Measurements from ENCODE around the gene BNC2. TPM values are rescaled to one million over a fixed set of nuclear protein-coding genes. Genes with fewer than 3 reads are reported as not detected.

BNC2 gene
- polyA plus RNA-seq, 4 donors: 6.6 to 11.3 (median 7.9) TPM

DNA sequence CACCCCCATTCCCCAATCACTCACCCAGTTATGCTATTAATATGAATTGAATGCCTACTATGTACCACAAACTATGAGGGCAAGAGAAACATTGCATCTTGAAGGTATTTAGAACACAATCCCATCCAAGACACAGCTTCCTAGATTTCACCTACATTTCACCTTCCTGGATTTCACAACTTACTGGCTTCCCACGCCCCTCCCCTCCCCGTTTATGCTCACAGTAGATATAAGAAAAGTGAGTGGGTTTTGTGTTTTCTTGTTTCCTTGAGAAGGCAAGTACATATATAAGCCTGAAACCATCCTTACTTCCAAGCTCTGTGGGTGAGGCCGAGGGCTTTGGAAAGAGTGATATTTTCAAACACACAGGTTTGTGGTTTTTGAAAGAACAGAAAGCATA lies 465.0 kb downstream of the BNC2 start:
- no peak for DNase-seq (ENCODE audit: low read depth in 4 of 4, low spot score in 2 of 4)

DNA sequence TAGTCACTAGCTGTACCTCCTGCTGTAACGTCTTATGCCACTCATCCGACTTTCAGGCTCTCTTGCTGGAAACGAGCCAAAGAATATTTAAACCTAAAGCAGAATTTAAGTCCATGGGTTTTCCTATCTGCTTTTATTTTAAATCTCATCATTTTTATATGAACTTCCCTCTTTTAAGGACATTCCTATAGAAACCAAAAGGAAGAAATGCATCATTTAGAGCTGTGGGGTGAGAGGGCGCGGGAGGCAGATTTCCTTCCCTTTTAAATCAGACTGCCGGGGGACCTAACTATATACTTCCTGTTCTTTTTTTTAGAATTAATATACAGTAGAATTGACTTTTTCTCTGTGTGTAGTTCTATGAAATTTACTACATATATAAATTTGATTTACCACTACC lies 468.8 kb downstream of the BNC2 start:
- no peak for DNase-seq (ENCODE audit: low read depth in 4 of 4, low spot score in 2 of 4)

DNA sequence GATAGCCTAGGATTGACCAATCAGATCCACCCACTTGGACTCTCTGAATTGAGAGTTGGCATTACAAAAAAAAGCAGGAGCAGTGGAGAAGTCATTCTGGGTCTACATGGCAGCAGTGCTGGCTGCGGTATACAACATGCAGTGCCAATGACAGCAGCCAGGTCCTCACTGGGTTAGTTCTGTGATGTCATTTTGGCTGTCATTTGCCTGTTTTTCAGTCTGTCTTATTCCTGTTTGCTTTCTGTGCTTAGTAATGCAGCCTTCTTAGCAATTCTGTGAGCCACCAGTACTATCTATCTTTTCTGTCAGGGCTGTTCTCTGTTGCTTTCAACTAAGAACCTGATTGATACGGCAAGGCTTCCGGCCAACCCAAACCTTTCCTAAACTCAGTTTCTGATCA lies 471.8 kb downstream of the BNC2 start:
- DNase-seq (ENCODE audit: low read depth in 4 of 4, low spot score in 2 of 4): no peak

DNA sequence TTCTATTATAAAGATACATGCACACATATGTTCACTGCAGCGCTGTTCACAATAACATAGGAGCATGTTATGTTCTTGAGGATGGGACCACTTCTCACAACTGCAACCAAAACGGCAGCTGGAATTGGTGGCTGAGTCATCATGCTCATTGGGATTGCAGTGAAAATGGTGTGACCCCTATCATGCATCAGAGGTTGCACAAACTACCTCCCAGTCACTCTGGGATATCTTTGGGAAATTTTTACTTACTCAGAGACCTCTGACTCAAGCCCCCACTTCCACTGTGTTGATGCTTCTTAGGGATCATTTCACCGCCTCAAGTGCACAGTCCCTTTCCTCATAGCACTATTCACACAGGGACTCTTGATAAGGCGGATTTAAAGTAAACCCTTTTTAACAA lies 474.1 kb downstream of the BNC2 start:
- DNase-seq (ENCODE audit: low read depth in 4 of 4, low spot score in 2 of 4): no peak

DNA sequence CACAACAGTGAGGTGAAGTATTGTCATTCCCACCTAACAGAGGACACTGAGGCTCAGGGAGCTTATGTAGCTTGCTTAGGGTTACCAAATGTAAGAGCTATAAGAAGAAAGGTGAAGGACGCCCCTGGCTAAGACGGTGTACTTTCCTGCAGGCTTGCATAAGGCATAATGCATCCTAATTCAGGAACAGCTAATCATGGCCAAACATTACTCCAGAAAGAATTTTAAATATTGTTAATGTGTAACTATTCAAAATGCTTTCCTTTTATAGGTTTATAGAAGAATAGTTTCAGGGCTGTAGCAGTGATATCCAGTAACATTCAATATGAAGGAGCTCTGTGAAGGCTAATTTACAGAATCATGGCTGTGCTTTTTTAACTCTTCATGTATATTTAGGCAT lies 479.1 kb downstream of the BNC2 start:
- no peak for DNase-seq (ENCODE audit: low read depth in 4 of 4, low spot score in 2 of 4)

DNA sequence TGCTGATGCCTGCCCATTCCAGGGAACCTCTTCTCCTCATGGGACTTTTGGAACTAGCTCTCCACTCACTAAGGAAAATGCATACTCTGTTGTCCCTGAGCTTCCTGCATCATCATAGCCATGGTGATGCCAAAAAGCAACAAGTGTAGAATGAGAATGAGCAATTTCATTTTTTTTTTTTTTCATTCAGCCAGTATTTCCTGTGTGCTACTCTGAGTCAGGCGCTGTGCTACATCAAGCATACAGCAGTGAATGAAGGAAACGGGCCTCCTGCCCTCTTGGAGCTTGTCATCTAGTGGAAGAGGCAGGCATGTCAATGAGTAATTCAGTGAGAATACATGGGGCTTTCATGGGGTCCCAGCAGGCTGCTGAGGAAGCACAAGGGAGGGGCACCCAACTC lies 483.1 kb downstream of the BNC2 start:
- no peak for DNase-seq (ENCODE audit: low read depth in 4 of 4, low spot score in 2 of 4)

DNA sequence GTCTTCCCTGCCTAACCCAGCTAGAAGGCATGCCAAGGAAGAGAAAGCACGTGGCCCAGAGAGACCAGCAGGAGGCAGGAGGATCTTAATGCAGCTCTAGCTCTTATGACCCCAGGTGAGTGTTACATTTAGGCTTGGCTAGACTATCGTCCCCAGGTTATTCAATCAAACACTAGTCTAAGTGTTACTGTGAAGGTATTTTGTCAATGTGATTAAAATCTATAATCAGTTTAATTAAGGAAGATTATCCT lies 483.7 kb downstream of the BNC2 start:
- DNase-seq (ENCODE audit: low read depth in 4 of 4, low spot score in 2 of 4): no peak

DNA sequence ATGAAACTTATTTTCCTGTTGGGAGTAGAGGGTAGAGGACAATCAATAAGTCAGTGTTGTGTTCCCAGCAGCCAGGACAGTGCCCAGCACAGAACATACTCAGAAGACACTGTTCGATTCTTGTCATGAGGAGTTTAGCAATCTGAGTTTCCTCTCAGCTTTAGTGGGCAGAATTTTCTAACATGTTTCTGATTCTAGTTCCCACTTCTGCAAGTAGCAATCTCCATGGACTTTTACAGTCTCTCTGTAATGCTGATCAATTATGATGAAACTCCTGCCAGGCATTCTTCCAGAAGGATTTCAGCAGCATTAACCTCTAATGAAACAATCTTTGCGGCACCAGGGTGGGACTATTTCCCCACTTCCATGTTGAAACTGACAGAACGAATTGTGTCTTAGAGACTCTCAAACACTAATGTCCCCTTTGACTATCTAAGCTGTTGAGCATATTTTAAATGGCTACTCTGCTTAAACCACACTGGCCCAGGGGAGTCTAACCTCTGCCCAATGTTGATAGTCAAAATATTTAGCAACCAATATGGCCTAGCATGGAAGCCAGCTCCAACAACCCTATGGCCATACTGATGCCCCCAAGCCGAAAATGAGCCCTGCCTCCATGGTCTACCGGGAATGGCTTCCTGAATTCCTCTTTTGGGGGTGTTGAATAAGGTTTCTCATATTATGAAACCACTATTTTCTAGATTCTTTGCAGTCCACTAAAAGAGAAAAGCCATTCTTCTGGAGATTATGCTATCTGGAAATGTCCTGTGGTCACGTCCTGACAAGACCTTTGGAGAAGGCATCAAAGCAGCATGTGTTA lies 484.3 kb downstream of the BNC2 start:
- no peak for DNase-seq (ENCODE audit: low read depth in 4 of 4, low spot score in 2 of 4)

DNA sequence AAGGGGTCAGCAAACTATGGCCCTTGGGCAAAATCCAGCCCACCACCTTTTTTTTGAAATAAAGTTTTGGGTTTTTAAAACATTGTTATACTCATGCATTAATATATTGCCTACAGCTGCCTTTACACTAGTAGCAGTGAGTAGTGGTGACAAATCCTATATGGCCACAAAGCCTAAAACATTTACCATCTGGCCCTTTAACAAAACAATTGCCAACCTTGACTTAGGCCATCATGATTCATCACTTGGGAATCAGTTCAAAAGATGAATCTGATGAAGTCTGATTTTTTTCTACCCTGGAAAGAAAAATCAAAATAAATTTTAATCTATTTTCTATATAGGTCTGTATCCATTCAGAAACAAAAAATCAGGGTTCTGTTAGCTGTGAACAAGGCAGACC lies 484.9 kb downstream of the BNC2 start:
- DNase-seq (ENCODE audit: low read depth in 4 of 4, low spot score in 2 of 4): no peak

DNA sequence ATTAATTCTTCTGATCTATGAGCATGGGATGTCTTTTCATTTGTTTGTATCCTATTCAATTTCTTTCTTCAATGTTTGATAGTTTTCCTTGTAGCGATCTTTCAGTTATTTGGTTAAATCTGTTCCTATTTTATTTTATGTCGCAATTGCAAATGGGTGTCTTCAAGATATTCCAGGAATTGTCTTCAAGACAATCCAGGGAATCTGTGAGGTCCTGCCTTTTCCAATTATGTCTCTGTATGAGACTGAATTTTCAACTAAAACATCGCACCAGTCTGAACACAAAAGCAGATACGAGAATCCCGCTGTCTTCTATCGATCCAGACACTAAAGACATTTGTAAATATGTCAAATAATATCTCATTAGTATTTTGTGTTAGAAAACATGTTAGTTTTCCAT lies 485.5 kb downstream of the BNC2 start:
- DNase-seq (ENCODE audit: low read depth in 4 of 4, low spot score in 2 of 4): no peak

DNA sequence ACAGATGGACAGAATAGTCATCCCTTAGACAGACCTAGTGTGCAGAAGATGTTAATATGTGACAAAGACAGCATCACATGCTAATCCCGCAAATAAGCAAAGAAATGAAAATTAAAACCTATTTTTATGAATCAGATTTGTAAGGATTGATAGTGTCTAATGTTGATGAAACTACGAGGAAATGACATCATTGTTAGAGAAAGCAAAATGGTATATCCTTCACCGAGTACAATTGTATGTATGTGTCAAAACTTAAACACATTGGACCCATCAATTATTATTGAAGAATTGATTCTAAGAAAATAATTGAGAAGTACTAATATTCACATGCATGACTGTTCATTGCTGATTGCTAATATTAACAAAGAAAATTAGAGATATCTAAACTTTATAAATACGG lies 493.2 kb downstream of the BNC2 start:
- DNase-seq (ENCODE audit: low read depth in 4 of 4, low spot score in 2 of 4): no peak

DNA sequence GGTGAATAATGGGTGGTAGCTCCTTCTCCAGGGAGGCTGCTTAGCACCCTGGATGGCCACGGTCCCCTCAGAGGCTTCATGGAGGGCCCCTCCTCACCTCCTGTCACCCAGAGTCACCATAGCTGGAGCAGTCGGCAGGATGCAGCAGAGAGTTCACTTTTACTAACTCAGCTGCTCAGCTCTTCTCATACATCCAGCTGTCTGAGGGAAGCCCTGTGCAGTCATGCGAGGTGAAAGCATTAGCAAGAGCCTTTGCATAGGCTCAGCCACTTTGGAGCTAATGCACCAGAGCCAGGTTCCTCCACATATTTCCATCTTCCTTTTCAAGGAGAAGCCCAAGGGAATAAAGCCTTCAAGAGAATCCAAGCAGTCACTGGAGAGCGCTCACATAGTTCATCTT lies 499.2 kb downstream of the BNC2 start:
- peak in 1 of 4 donors; percentile 21 for DNase-seq (ENCODE audit: low read depth in 4 of 4, low spot score in 2 of 4)

DNA sequence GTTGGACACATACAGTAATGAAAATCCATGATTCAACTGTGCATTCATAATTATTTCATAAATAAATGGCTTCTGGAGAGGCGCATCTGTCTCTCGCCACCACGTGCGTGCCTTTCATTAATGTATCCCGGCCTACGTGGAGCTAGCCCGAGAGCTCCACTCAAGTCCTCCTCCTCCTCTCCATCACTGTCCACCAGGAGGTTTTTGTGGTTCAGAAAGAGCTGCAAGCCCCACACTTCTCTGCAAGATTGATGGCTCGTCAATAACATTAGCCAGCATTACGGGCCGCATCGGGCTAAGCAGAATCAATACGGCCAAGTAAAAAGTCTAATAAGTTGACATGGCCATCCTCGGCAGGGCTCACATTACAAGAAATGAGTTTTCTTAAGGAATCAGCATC lies 499.8 kb downstream of the BNC2 start:
- DNase-seq (ENCODE audit: low read depth in 4 of 4, low spot score in 2 of 4): no peak

DNA sequence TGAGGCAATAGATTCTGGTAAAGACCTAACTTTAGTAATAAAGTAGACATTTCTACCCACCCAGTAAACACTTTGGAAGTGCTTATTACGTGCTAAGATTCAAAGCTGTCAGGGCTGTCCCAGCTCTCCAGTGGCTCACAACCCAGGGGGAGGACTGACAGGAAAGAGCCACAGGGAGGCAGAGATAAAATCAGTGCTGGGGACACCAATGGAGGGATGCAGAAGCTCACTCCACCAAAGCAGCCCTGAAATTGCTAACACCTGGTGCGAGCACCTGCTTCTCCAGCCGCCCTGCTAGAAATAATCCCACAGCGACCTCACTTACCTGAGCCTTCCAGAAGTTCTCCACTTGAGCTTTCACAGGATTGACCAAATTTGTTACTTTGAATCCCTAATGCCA lies 501.0 kb downstream of the BNC2 start:
- no peak for DNase-seq (ENCODE audit: low read depth in 4 of 4, low spot score in 2 of 4)

DNA sequence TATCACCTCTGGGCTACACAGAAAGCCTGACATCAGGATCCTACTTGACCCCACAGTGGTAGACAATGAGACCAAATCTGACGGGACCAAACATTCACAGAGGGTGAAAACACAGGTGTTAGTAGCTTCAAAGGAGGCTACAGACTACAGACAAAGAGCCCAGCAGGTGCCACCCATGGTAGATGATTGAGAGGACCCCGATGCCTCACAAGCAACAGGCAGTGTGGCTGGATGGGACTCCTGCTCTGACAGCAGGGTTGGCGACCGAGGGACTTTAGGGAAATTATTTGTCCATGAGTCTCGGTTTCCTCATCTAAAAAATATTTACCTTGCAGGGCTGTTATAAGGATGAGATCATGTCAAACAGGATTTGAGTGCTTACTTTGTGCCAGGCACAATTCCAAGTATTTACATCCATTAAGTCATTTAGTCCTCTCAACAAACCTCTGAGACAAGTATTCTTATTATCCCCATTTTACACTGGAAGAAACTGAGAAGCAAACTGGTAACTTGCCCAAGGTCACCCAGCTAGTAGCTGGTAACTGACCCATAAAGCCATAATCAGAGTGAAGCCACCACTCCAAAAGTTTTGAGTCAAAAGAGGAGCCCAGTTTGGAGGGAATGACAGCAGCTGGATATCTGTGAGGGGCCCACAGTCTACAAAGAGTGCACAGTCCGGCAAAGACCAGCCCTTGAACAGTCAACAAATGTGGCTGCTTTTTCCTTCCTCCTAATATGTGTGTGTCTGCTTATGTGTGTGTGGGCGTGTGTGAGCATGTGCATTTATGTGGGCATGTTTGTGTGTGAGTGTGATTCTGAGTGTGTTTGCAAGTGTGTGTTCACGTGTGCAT lies 502.0 kb downstream of the BNC2 start:
- no peak for DNase-seq (ENCODE audit: low read depth in 4 of 4, low spot score in 2 of 4)

DNA sequence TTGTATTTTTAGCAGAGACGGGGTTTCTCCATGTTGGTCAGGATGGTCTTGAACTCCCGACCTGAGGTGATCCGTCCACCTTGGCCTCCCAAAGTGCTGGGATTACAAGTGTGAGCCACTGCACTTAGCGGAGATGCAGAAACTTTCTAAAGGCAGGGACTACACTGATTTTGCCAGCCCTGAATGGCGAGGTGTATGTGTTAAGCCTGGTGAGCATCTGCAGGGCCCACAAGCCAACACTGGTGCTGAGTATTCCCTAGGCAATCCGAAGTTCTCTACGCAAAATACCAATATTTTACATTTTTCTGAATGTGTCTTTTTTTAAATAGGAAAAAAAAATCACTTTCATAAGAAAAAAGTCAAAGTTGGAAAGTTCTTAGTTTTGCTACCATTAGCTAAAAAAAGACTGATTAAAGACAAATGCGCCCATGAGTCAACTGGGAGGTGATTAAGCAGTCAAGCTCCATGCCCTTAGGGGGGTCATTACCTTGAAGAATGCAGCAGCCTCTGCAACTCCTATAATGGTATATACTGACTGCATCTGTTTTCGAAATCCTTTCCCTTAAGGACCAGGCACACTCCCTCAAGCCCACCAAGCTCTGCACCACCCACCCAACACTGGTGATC lies 502.8 kb downstream of the BNC2 start:
- no peak for DNase-seq (ENCODE audit: low read depth in 4 of 4, low spot score in 2 of 4)

DNA sequence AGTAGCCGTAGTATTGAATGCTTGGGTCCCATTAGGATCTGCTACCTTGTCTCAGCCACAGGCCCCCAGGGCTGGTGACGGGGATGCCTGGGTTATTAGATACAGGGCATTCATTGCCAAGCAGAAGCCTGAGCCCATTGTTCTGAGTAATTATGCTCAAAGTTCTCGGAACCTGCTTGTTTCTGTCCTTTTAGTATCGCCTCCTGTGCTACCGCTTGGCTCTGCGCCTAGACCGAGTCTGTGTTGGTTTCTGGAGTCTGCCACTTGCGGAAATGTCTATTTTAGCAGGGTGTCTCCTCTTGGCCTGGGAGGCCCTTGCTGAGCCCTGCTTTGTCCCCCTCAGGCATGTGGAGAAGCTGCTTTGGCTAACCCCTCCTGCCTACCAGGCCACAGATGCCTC lies 506.1 kb downstream of the BNC2 start:
- no peak for DNase-seq (ENCODE audit: low read depth in 4 of 4, low spot score in 2 of 4)

DNA sequence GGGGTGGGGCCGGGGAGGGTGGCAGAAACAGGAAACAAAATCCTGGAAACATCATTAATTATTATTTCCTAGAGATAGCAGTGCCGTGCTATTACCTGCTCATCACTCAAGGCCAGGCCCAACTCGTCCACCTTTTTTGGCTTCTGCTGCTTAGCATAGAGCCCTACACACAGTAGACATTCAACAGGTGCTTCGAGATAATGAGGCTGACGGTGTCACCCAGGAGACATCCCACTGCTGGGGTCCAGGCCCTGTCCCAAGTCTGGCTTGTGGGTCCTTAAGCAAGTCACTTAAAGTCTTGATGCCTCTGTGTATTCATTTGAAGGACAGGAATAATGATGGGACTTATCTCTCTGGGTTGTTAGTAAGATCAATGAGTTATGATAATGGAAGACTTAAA lies 506.6 kb downstream of the BNC2 start:
- DNase-seq (ENCODE audit: low read depth in 4 of 4, low spot score in 2 of 4): no peak

DNA sequence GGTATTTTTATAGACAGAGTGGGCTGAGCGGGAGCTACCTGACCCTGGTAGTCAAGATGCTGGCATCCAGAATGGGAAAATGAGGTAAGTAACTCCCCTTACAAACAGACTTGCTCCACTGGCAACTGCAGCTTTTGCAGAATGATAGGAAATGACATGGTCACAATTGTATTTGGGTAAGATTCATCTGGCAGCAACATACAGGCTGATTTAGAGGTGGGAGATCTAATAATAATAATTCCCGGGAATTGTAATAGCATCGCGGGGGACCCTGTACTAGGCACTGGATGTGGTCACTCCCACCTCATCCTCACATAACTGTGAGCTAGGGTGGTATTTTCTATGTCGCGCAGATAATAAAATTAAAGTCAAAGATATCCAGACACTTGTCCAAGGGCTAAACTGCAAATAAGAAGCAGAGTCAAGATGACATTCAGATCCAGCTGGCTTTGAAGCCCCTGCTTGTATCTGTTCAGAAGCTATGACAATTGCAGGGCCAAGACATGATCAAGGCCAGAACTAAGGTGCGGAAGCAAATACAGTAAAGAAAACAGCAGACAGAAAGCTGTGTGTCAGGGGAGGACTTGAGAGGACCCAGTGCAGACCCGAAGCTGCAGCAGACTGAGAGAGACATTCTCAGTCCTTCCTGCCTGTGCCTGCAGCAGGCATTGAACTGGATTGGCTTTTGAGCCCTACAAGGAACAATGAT lies 507.2 kb downstream of the BNC2 start:
- no peak for DNase-seq (ENCODE audit: low read depth in 4 of 4, low spot score in 2 of 4)

DNA sequence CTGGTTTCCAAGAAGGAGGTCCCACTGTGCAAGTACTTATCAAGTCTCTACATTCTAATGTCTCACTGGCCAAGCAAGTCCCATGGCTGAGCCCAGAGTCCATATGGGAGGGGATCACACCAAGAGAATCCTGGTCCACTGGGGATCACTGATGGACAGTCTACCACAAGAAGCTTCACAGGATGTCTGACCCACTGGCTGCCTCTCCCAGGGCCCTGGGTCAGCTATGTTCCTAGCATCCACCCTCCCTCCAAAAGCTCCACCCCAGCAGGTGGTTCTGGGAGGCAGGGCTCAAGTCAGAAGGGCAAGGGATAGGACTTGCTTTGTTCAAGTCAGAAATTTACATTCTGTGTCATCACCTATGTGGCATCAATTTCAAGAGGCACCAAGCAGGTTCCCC lies 508.5 kb downstream of the BNC2 start:
- no peak for DNase-seq (ENCODE audit: low read depth in 4 of 4, low spot score in 2 of 4)

DNA sequence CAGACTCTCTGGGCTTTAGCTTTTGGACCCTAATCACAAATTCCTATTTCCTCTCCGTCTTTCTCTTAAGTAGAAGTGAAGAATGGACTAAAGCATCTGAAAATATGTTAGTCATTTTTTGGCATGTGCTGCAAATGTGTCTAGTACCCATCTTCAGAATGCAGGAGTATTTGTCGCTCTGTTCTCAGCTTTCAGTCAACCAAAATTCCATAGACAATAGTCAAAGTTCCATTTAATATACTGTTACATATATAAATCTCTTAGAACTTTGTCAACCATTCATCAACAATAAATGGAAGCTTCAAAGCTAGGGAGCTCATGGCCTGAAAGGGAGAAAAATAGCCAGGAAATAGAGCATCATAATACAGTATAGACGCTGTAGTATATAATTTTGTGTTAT lies 509.4 kb downstream of the BNC2 start:
- no peak for DNase-seq (ENCODE audit: low read depth in 4 of 4, low spot score in 2 of 4)

All from left renal cortex interstitium (tissue), 4 donors.